Mammary epithelial cell (primary cell): ENCODE results near the gene NRROS.

Experiments used
- CTCF ChIP-seq, 2 donors: IDR thresholded peaks in 1 of 2; conservative IDR thresholded peaks in 1 of 2; 2 replicates each; pipeline ENCODE4 v1.5.1; 2011 to 2012; ENCODE audit warnings: inconsistent platforms in 2 of 2, low read length in 2 of 2, mild to moderate bottlenecking in 2 of 2, control low read depth in 1 of 2, low read depth in 1 of 2; ENCODE audit not compliant: insufficient read depth in 1 of 2; ENCODE audit errors: extremely low read depth in 1 of 2
- EZH2 ChIP-seq: IDR thresholded peaks from 2 replicates; pipeline ENCODE4 v1.6.1; 2012; ENCODE audit warnings: low read length, inconsistent platforms, borderline replicate concordance

DNA sequence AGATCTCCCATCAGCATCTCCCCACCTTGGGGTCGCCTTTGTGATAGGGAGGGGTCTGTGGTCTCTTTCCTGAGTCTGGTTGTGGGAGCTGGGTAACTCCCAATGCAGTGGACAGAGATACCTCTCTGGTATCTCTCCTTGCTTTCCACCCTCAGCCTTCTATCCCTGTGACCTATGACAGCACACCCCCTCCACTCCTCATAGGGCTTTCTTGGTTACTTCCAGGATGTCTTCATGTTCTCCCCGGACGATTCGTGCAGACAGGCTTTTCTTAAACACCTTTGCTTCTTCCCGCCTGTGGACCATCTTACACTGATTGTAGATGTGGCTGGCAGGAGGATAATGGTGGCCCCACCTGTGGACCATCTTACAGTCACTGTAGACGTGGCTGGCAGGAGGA is 14.2 kb upstream of the NRROS start:
- TF ChIP-seq CTCF (conservative IDR thresholded peaks at IDR 0.05 in 1 of 2, IDR thresholded peaks at IDR 0.05 in 1 of 2; ENCODE audit: extremely low read depth in 1 of 2, insufficient read depth in 1 of 2, low read depth in 1 of 2, low read length in 2 of 2) (no peak), EZH2 (no peak)
